GM21723 (cell line): ENCODE results near the gene BARX2.

Experiments
- ATAC-seq: cut with Tn5 transposase; IDR thresholded peaks from one replicate; pipeline ENCODE4 v1.9.1; 2021; ENCODE audit warnings: mild to moderate bottlenecking, moderate library complexity; ENCODE audit not compliant: unreplicated experiment

Gene BARX2

GRCh38 chr11:129435499-129436245, 60.0 kb downstream of the BARX2 start:
- no peak for ATAC-seq

GRCh38 chr11:129436573-129436972, 60.9 kb downstream of the BARX2 start:
- no peak for ATAC-seq

GRCh38 chr11:129440028-129440713, 64.5 kb downstream of the BARX2 start:
- no peak for ATAC-seq

GRCh38 chr11:129442171-129442570, 66.5 kb downstream of the BARX2 start:
- ATAC-seq = no peak

- no peak for ATAC-seq
These were observed 67.6 kb downstream of the BARX2 start for GRCh38 chr11:129443276-129443675.

GRCh38 chr11:129444274-129444673, 68.6 kb downstream of the BARX2 start:
- ATAC-seq = no peak

- no peak for ATAC-seq
These were observed 69.6 kb downstream of the BARX2 start for GRCh38 chr11:129445226-129445625.

- no peak for ATAC-seq
These were observed 70.9 kb downstream of the BARX2 start for GRCh38 chr11:129446572-129446971.

GRCh38 chr11:129447654-129448239, 72.1 kb downstream of the BARX2 start:
- ATAC-seq = no peak

- ATAC-seq = no peak
These were observed 75.9 kb downstream of the BARX2 start for GRCh38 chr11:129451524-129451923.

- no peak for ATAC-seq
These were observed 77.7 kb downstream of the BARX2 start for GRCh38 chr11:129453293-129453721.

- ATAC-seq = no peak
These were observed 79.5 kb downstream of the BARX2 start for GRCh38 chr11:129455101-129455500.

GRCh38 chr11:129455756-129456655, 80.4 kb downstream of the BARX2 start:
- ATAC-seq = no peak

GRCh38 chr11:129457321-129457720, 81.7 kb downstream of the BARX2 start:
- ATAC-seq = no peak

GRCh38 chr11:129458278-129458677, 82.6 kb downstream of the BARX2 start:
- ATAC-seq = no peak

- ATAC-seq = no peak
These were observed 83.3 kb downstream of the BARX2 start for GRCh38 chr11:129458756-129459535.

GRCh38 chr11:129460714-129461113, 85.1 kb downstream of the BARX2 start:
- no peak for ATAC-seq

- ATAC-seq = no peak
These were observed 108.4 kb downstream of the BARX2 start for GRCh38 chr11:129484068-129484467.

- ATAC-seq = no peak
These were observed 113.6 kb downstream of the BARX2 start for GRCh38 chr11:129489249-129489648.

- ATAC-seq = no peak
These were observed 114.4 kb downstream of the BARX2 start for GRCh38 chr11:129490004-129490403.
